Mucosa of stomach (tissue), 1 donor: ENCODE measurements around the gene POU2F2.

Experiments
- H3K27me3 ChIP-seq: one replicate; pipeline ENCODE4 v1.7.0; 2013; ENCODE audit warnings: mild to moderate bottlenecking, low read length; ENCODE audit not compliant: control insufficient read depth, insufficient read depth
- H3K36me3 ChIP-seq: one replicate; pipeline ENCODE4 v1.7.0; 2013; ENCODE audit warnings: low read length; ENCODE audit not compliant: control insufficient read depth, insufficient read depth
- H3K4me1 ChIP-seq: one replicate; pipeline ENCODE4 v1.7.0; 2013; ENCODE audit warnings: mild to moderate bottlenecking, low read length; ENCODE audit not compliant: control insufficient read depth, insufficient read depth
- H3K4me3 ChIP-seq: one replicate; pipeline ENCODE4 v1.7.0; 2013; ENCODE audit warnings: low read length
- H3K9ac ChIP-seq: one replicate; pipeline ENCODE4 v1.7.0; 2013; ENCODE audit warnings: mild to moderate bottlenecking, low read length, moderate library complexity
- H3K9me3 ChIP-seq: one replicate; pipeline ENCODE4 v1.7.0; 2013; ENCODE audit warnings: mild to moderate bottlenecking, low read length, moderate library complexity; ENCODE audit not compliant: control insufficient read depth
- donor health status: Pancreatic carcinoma.

Gene POU2F2

DNA sequence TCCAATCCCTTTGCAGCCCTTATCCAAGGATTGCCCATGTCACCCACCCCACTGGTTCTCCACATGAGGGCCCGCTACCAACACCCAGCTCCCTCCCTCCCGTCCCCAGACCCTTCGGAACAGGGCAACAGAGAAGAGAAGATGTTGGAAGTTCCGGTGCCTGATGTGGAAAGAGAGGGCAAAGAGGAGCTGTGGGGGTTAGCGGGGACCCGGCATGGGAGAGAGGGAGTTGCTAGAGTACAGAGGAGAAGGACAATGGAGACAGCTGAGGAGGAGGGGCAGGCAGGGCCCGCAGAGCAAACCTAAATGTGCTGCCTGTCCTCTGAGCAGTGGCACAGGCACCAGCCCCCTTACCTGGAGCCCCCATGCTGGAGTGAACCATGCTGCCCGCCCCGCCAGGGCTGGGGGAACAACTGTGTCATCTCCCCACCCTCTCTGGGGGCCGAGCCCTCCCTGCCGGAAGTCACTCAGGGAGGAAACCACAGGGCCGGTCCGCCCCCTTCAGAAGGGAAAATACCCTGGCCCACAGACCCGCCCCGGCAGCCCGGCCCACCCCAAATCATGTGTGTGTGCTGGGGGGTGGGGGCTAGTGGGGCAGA lies at the start of gene POU2F2:
Gene POU2F2 (minus strand): TSS at position 417 of the 599 bp plus-strand sequence. CDS start 35 bp downstream, at position 382.
- Histone ChIP-seq H3K9ac (no peak within 1 kb of the TSS), H3K4me1 (peaks cover 14% of the 10 kb centered on the region), H3K9me3 (no peaks in the 10 kb centered on the region), H3K27me3 (peaks cover 39% of the 10 kb centered on the region), H3K36me3 (no peaks in the 10 kb centered on the region), H3K4me3 (no peak within 1 kb of the TSS)

DNA sequence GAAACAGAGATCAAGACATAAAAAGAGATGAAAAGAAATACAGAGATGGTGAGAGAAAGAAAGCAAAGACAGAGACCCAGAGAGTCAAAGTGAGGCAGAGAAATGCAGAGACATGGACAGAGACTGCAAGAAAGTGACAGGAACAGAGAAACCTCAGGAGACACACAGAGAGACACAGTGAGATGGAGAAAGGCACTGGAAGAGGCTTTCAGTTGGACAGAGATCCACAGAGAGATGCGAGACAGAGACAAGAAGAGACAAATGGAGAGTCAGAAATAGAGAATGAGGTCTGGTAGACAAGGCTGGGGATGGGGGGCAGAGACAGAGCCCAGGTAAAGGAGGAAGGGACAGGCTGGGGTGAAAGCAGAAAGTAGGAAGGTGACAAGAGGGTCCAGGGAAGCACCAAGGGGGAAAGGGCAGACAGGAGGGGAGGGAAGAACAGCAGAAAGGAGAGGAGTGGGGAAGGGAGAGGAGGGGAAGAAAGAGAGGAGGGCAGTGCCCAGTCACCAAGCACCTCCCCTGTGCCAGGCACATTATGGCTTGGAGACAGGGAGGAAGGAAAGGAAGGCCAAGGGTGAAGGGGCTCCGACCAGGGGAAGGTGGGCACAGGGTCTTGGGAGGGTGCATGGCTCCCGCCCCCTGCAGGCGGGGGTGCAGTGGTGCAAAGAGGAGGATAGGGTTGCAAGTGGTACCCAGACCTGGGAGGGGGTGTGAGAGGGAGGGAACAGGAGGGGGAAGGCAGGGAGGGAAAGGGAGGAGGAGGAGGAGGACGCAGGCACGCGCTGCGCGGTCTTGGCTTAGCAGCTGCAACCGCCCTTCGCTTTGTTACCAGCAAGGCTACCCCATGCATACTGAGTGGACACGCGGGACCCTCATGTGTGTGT lies 46.8 kb upstream of the POU2F2 start:
- Histone ChIP-seq H3K9ac (no peak overlapping the region), H3K27me3 (peaks cover 68% of the 10 kb centered on the region), H3K9me3 (no peaks in the 10 kb centered on the region), H3K4me3 (no peak overlapping the region), H3K4me1 (peaks cover 11% of the 10 kb centered on the region), H3K36me3 (no peaks in the 10 kb centered on the region)

DNA sequence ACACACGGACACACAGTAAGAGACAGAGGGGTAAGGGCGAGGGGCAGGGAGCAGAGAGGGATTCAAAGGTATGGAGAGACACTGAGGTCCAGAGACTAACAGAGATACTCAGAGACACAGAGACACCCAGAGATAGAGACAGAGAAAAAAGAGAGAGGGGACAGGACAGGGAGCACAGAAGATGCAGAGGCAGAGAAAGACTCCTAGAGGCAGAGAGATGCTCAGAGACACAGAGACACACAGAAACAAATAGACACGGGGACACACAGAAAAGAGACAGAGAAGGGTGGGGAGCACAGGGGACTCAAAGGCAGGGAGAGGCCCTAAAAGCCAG lies 45.4 kb upstream of the POU2F2 start:
- Histone ChIP-seq H3K4me3 (no peak overlapping the region), H3K4me1 (peaks cover 10% of the 10 kb centered on the region), H3K9ac (no peak overlapping the region), H3K36me3 (no peaks in the 10 kb centered on the region), H3K9me3 (no peaks in the 10 kb centered on the region), H3K27me3 (peaks cover 72% of the 10 kb centered on the region)

DNA sequence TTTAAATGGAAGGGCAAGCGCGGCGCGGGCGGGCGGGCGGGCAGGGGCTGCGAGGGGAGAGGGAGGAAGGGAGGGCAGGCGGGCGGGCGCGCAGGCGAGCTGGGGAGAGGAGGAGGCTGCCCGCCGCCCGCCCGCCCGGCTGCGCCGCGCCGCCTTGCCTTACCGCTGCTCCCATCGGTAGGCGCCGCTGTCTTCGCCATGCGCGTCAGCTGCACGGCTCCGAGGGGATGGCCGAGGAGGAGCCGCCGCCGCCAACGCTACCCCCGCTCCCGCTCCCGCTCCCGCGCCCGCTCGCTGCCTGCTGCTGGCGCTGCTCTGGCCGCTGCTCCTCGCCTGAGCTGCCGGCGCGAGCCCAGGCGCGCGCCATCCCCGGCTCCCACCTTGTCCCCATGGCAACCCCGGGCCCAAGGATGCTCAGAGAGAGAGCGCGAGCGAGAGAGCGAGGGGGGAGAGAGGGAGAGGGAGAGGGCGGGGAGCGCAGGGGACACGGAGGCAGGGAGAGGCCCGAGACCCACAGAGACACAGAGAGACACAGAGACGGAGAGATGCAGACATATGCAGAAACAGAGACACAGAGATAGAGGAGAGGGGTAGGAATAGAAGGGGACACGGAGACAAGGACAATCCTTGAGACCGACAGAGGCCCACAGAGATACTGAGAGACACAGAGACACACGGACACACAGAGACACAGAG lies 44.9 kb upstream of the POU2F2 start:
- peaks cover 72% of the 10 kb centered on the region for H3K27me3 ChIP-seq
- H3K4me3 ChIP-seq, result no peak overlapping the region
- H3K9ac ChIP-seq, result no peak overlapping the region
- H3K36me3 ChIP-seq, result no peaks in the 10 kb centered on the region
- H3K4me1 ChIP-seq, result peaks cover 10% of the 10 kb centered on the region
- no peaks in the 10 kb centered on the region for H3K9me3 ChIP-seq

DNA sequence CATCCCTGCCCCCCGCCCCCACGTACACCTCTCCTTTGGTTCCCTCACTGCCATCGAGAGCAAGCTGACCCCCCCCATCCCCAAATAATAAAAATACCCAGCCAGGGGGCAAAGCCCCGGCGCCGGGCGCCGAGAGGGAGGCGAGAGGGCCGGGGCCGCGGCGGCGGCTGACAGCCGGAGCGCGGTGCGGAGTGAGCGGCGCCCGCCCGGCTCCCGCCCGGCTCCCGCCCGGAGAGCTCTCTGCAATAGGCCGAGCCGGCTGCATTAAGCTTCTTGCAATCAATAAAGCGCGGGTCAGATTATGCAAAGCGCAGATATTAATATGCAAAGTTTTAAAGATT lies 44.4 kb upstream of the POU2F2 start:
- no peaks in the 10 kb centered on the region for H3K36me3 ChIP-seq
- peaks cover 72% of the 10 kb centered on the region for H3K27me3 ChIP-seq
- no peaks in the 10 kb centered on the region for H3K9me3 ChIP-seq
- peaks cover 10% of the 10 kb centered on the region for H3K4me1 ChIP-seq
- no peak overlapping the region for H3K9ac ChIP-seq
- H3K4me3 ChIP-seq, result no peak overlapping the region

DNA sequence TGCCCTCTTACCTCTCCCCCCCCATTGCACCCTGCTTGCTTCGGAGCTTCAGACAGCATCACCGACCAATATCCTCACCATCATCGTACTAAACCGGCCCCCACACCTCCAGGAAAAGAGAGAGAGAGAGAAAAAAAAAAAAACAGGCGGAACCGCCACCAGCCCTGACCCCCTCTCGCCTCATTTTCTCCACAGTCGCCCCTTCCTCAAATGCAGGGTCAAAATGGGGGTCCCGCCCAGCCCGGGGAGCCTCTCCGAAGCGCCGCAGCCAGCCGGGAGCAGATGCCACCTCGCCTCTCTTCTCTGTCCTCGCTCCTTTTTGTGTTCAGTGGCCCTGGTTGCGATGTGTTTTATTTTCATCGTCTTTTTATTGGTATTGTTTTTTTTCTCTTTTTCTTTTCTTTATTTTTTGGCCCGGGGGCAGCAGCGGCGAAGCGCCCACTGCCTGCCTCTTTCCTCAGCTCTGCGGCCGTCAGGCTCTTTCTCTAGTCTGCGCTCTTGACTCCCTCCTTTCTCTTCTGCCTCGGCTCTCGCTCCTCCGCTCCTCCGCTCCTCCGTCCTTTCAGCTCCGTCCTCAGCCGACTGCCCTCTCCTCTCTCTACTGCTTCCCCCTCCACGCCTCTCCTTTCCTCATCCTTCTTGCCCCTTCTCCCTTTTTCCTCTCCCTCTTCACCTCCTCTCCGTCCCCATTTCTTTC lies 43.9 kb upstream of the POU2F2 start:
- Histone ChIP-seq H3K9ac (peak overlapping the region; percentile 4), H3K4me3 (no peak overlapping the region), H3K27me3 (peaks cover 72% of the 10 kb centered on the region), H3K9me3 (no peaks in the 10 kb centered on the region), H3K36me3 (no peaks in the 10 kb centered on the region), H3K4me1 (peaks cover 10% of the 10 kb centered on the region)

DNA sequence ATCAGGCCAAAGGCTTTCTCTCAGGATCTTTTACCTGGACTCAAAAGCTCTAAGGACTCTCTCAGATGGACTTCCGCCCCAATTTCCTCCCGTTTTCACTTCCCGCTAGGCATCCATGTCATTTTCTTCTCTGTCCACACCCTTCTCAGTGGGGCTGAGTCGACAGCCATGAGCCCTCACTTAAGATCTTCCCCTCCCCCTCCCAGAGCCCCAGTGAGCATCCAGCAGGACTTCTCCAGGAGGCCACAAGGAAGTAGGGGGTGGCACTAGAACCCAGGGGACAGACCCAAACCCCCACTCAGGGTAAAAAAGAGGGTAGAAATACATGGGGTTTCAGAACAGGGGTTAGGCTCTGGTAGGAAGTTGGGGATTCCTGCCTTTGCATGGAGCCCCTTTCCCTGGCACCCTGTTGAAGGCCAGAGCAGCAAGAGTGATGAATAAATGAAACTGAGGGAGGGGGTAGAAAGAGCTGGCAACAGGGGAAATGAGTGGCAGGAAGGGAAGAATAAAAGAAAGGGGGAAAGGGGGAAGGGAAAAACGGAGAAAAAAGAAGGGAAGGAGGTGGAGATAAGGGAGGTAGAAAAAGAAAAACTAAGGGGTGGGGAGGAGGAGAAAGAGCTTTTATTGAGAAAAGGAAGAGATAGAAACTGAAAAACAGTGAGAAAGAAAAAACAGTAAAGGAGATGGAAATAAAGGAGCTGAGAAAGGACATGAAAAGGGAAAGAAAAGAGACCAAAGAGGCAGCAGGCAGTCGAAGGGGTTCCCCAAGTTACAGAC lies 42.9 kb upstream of the POU2F2 start:
- no peaks in the 10 kb centered on the region for H3K9me3 ChIP-seq
- H3K4me1 ChIP-seq, result peaks cover 10% of the 10 kb centered on the region
- H3K9ac ChIP-seq, result no peak overlapping the region
- no peak overlapping the region for H3K4me3 ChIP-seq
- peaks cover 65% of the 10 kb centered on the region for H3K27me3 ChIP-seq
- H3K36me3 ChIP-seq, result no peaks in the 10 kb centered on the region

DNA sequence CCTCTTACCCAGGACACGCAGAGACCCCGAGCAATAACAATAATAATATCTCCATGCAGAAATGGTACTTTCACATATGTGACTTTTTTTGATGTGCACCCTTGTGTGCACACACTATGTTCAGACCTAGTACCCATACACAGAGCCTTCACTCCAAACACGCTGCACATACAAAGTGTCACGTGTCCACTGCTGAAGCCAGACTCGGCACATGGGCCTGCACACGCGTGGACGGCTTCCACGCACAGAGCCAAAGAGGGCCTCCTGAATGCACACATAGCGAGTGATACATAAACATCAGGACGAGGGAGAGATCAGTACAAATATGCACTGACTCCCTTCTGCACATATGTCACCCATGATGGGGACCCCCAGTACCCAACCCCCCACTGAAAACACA lies 41.9 kb upstream of the POU2F2 start:
- Histone ChIP-seq H3K27me3 (peaks cover 56% of the 10 kb centered on the region), H3K4me1 (peaks cover 10% of the 10 kb centered on the region), H3K9me3 (no peaks in the 10 kb centered on the region), H3K4me3 (no peak overlapping the region), H3K36me3 (no peaks in the 10 kb centered on the region), H3K9ac (no peak overlapping the region)

DNA sequence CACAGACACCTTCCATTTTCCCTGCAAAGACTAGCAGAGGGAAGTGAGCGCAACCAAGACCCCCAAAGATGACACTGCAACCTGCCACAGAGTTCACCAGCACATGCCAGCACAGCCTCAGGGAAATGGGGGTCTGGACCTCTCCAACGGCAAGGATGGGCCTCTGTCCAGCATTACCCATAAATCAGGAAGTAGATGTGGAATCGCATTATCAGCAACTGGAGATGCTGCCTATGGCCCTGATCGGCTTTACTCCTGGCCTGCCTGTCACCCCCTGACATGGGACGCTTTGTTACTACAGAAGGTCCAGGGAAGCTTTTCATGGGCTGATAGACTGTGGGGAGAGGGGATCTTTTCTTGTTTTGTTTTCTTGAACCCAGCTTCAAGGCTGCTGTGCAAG lies 41.4 kb upstream of the POU2F2 start:
- Histone ChIP-seq H3K9ac (no peak overlapping the region), H3K27me3 (peaks cover 51% of the 10 kb centered on the region), H3K4me3 (no peak overlapping the region), H3K36me3 (no peaks in the 10 kb centered on the region), H3K9me3 (no peaks in the 10 kb centered on the region), H3K4me1 (peaks cover 10% of the 10 kb centered on the region)

DNA sequence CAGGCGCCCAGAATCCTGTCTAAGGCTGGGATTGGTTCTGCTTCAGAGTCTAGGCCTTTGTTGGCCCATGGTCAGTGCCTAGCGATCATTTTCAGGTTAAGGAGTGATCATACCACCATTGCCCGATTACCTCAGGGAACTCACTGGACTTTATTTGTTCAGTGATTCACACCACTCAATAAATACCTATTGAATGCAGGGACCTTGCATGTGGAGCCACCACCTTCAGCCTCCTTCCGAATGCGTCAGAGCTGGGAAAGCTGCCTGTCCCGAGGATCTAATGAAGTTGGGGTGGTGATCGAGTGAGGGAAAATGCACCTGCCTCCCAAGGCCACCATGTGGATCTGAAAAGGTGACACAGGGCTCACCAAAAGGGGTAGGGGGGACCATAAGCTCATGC lies 40.0 kb upstream of the POU2F2 start:
- Histone ChIP-seq H3K36me3 (no peaks in the 10 kb centered on the region), H3K4me1 (peaks cover 10% of the 10 kb centered on the region), H3K27me3 (peaks cover 36% of the 10 kb centered on the region), H3K9ac (no peak overlapping the region), H3K4me3 (no peak overlapping the region), H3K9me3 (no peaks in the 10 kb centered on the region)

DNA sequence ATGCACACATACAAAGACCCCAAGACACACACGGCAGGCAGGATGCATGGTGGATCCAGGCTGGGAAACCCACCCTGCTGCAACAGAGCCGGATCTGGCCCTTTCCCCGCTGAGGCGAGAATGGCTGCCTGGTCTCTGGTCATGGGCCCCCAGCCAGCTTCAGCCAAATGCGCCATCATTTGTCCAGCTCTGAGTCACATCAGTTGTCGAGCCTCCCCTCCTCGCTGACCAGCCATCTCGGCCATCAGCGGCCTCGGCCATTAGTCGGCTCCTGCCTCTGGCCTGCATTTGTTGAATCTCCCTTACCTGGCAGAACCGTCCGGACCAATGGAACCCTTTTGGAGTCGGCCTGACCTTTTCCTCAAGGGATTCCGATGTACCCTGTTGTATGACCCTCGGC lies 38.5 kb upstream of the POU2F2 start:
- Histone ChIP-seq H3K27me3 (peaks cover 24% of the 10 kb centered on the region), H3K4me1 (peaks cover 2% of the 10 kb centered on the region), H3K4me3 (no peak overlapping the region), H3K9me3 (no peaks in the 10 kb centered on the region), H3K9ac (no peak overlapping the region), H3K36me3 (no peaks in the 10 kb centered on the region)
